Breast epithelium (tissue), 4 donors: ENCODE data around the gene LAMA4. TPM values are rescaled to one million over a fixed set of nuclear protein-coding genes. Genes with fewer than 3 reads are reported as not detected.

ENCODE experiments used
- DNase-seq, 2 donors: peaks; one replicate each; pipeline ENCODE4 v3.0.0-alpha.2; 2019; ENCODE audit warnings: low spot score in 2 of 2
- H3K27ac ChIP-seq, 2 donors: fragments of 200-600 bp; sonication (generic) in 1 of 2; one replicate each; pipeline ENCODE4 v1.5.1; 2016 to 2019; ENCODE audit warnings: mild to moderate bottlenecking in 1 of 2
- H3K27me3 ChIP-seq, 2 donors: fragments of 200-600 bp; sonication (generic) in 1 of 2; one replicate each; pipeline versions ENCODE4 v1.5.1 to v1.6.0; 2017 to 2019; ENCODE audit warnings: control low read depth in 1 of 2, mild to moderate bottlenecking in 1 of 2
- H3K36me3 ChIP-seq: fragments of 200-600 bp; one replicate; pipeline ENCODE4 v1.5.1; 2019
- H3K4me1 ChIP-seq, 2 donors: fragments of 200-600 bp; sonication (generic); one replicate each; pipeline ENCODE4 v1.5.1; 2016 to 2019; ENCODE audit warnings: control low read depth in 1 of 2
- H3K4me3 ChIP-seq, 3 donors: fragments of 200-600 bp; sonication (generic); 1 replicate in 2 of 3; 2 replicates in 1 of 3; pipeline ENCODE4 v1.5.1; 2016 to 2019; ENCODE audit warnings: mild to moderate bottlenecking in 3 of 3, moderate library complexity in 2 of 3
- H3K9me3 ChIP-seq, 2 donors: fragments of 200-600 bp; sonication (generic) in 1 of 2; one replicate each; pipeline ENCODE4 v1.5.1; 2016 to 2019; ENCODE audit warnings: control low read depth in 1 of 2
- POLR2A ChIP-seq: fragments of 450-650 bp; IDR thresholded peaks from one replicate; pipeline ENCODE4 v1.6.1; 2016; ENCODE audit warnings: antibody characterized with exemption, mild to moderate bottlenecking, moderate library complexity
- POLR2AphosphoS5 ChIP-seq, 3 donors: sonication (generic); formaldehyde crosslinking; IDR thresholded peaks; one replicate each; pipeline ENCODE4 v1.6.1; 2017; ENCODE audit warnings: antibody characterized with exemption in 3 of 3
- intact Hi-C: fragments of 100-400 bp; cut with DNase I; formaldehyde crosslinking; loops from one replicate; pipeline ENCODE4 v1.15.1; 2023; ENCODE audit warnings: low total_unique reads
- total RNA-seq, 3 donors: library from RNA; depleted of rRNA; stranded (reverse); fragments of >200 nt; gene quantifications; one replicate each; pipeline ENCODE4 v1.1.0, GENCODE V29; 2016
- TF ChIP-seq, protein P1 (sequence below), 3 donors: fragments of 450-650 bp; IDR thresholded peaks; one replicate each; pipeline ENCODE4 v1.5.1; 2016 to 2017; ENCODE audit warnings: antibody characterized with exemption in 3 of 3, mild to moderate bottlenecking in 3 of 3, moderate library complexity in 3 of 3

Gene LAMA4, protein sequence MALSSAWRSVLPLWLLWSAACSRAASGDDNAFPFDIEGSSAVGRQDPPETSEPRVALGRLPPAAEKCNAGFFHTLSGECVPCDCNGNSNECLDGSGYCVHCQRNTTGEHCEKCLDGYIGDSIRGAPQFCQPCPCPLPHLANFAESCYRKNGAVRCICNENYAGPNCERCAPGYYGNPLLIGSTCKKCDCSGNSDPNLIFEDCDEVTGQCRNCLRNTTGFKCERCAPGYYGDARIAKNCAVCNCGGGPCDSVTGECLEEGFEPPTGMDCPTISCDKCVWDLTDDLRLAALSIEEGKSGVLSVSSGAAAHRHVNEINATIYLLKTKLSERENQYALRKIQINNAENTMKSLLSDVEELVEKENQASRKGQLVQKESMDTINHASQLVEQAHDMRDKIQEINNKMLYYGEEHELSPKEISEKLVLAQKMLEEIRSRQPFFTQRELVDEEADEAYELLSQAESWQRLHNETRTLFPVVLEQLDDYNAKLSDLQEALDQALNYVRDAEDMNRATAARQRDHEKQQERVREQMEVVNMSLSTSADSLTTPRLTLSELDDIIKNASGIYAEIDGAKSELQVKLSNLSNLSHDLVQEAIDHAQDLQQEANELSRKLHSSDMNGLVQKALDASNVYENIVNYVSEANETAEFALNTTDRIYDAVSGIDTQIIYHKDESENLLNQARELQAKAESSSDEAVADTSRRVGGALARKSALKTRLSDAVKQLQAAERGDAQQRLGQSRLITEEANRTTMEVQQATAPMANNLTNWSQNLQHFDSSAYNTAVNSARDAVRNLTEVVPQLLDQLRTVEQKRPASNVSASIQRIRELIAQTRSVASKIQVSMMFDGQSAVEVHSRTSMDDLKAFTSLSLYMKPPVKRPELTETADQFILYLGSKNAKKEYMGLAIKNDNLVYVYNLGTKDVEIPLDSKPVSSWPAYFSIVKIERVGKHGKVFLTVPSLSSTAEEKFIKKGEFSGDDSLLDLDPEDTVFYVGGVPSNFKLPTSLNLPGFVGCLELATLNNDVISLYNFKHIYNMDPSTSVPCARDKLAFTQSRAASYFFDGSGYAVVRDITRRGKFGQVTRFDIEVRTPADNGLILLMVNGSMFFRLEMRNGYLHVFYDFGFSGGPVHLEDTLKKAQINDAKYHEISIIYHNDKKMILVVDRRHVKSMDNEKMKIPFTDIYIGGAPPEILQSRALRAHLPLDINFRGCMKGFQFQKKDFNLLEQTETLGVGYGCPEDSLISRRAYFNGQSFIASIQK (N-terminal part only)
- total RNA-seq: 100 to 1,000 TPM in 2 of 3 donors, 10 to 100 TPM in 1; 54.0 to 142 (median 129) TPM

DNA sequence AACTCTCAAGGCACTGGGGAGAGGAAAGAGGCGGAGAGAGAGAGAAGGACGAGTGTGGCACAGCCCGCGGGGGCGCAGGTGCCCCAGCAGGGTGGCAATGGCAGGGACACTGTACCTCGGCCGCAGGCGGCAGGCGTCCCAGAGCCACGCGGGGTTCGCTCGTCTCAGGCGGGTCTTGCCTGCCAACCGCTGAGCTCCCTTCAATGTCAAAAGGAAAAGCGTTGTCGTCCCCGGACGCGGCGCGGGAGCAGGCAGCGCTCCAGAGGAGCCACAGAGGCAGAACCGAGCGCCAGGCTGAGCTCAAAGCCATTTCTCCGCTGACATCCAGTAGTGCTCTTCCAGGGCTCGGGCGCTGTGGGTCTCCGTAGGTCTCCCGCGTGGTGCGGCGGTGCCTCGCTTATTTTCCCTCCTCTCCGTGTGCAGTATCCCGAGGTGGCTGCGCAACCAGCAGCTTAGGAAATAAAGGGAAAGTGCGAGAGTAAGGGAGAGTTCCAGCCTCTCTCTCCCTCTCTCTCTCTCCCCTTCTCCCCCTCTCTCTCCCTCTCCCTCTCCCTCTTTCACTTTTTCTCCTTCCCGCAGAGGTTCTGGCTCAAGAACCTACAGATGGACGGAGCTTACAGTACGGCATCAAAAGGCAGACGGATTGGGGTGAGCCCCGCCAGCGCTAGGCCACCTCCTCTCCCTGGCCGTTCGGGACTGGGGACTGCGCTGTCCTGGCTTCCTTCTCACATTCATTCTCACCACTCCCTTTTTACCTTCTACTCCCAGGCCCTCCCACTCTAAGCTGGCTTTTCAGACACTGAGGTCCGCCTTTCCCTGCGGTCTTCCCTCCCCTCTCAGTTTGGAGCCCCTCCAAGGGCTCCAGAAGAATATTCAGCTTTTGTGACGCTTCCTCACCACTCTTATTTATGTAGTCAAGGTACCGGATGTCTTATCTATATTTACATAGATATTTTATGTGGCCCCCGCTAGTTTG is at the start of gene LAMA4:
LAMA4 (minus strand) TSS at position 727 of the 976 bp plus-strand sequence; CDS start at position 310, 417 bp downstream.
- Histone ChIP-seq H3K27me3 (no peaks in the 10 kb centered on the region), H3K27ac (peak within 1 kb of the TSS; percentile 86 to 96), H3K9me3 (no peaks in the 10 kb centered on the region), H3K36me3 (no peaks in the 10 kb centered on the region), H3K4me1 (no peaks in the 10 kb centered on the region), H3K4me3 (peak within 1 kb of the TSS; percentile 65 to 78 (median 72))
- TF ChIP-seq POLR2A: no peak
- peak in 2 of 3 donors; percentile 22 to 50 for TF ChIP-seq POLR2AphosphoS5 (IDR thresholded peaks at IDR 0.05)
- intact Hi-C loops: loop anchor here (10.0 kb wide), 1 partner anchor 69 kb away; no protein-coding TSS in a partner anchor
- peak in 1 of 2 donors; percentile 56 for DNase-seq

DNA sequence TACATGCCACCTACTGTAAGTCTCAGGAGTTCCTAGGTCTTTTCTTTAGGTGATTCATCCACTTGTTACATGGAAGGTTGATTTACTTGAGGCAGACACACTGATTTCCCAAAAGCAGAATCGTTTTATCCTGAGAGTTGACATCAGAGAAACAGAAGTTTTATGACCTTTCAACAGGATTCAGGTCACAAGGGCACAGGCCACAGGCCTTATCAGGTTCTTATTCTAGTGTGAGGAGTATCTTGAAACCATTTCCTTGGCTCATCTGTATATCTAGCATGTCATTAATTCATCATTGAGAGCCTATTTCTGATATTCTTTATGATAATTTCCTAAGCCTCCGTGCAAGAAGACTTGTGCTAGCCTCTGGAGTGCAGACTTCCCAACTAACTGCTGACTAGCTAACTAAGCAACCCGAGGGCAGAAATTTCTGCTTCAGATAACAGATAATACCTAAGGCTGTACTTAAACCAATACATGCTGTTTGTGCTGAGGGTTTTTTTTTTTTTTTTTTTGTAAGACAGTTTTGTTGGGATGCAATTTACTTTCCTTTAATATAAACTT is 47.9 kb upstream of the LAMA4 start:
- TF ChIP-seq, protein P1, sequence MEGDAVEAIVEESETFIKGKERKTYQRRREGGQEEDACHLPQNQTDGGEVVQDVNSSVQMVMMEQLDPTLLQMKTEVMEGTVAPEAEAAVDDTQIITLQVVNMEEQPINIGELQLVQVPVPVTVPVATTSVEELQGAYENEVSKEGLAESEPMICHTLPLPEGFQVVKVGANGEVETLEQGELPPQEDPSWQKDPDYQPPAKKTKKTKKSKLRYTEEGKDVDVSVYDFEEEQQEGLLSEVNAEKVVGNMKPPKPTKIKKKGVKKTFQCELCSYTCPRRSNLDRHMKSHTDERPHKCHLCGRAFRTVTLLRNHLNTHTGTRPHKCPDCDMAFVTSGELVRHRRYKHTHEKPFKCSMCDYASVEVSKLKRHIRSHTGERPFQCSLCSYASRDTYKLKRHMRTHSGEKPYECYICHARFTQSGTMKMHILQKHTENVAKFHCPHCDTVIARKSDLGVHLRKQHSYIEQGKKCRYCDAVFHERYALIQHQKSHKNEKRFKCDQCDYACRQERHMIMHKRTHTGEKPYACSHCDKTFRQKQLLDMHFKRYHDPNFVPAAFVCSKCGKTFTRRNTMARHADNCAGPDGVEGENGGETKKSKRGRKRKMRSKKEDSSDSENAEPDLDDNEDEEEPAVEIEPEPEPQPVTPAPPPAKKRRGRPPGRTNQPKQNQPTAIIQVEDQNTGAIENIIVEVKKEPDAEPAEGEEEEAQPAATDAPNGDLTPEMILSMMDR (IDR thresholded peaks at IDR 0.05): no peak
- TF ChIP-seq POLR2AphosphoS5 (IDR thresholded peaks at IDR 0.05) (no peak), POLR2A (no peak)
- Histone ChIP-seq H3K36me3 (no peaks in the 10 kb centered on the region), H3K27me3 (no peaks in the 10 kb centered on the region), H3K27ac (no peak overlapping the region), H3K4me1 (no peaks in the 10 kb centered on the region), H3K9me3 (no peaks in the 10 kb centered on the region), H3K4me3 (no peak overlapping the region)
- intact Hi-C loops: no loop called here
- no peak for DNase-seq

DNA sequence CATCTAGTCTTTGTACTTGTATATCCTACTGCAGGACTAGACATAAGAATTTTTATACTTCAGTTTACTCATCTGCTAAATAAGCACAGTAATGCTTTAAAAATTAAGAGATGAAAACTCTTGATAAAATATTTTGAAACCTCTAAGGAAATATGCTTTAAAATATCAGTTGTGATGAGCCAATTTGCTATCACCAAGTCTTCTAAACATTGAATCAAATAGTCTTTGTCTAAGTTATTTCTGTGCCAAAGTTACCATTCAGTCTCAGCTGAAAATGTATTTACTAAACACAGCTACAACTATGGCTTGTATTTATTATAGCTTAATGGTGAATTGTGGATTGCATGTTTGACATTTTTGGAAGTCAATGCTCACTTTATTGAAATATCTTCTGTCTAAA is 46.5 kb upstream of the LAMA4 start:
- H3K27ac ChIP-seq: no peak overlapping the region
- no peaks in the 10 kb centered on the region for H3K4me1 ChIP-seq
- H3K4me3 ChIP-seq: no peak overlapping the region
- no peaks in the 10 kb centered on the region for H3K36me3 ChIP-seq
- H3K27me3 ChIP-seq: no peaks in the 10 kb centered on the region
- intact Hi-C loops: no loop called here
- no peak for DNase-seq
- H3K9me3 ChIP-seq: no peaks in the 10 kb centered on the region
- no peak for TF ChIP-seq POLR2A
- TF ChIP-seq, protein P1 (IDR thresholded peaks at IDR 0.05): no peak

DNA sequence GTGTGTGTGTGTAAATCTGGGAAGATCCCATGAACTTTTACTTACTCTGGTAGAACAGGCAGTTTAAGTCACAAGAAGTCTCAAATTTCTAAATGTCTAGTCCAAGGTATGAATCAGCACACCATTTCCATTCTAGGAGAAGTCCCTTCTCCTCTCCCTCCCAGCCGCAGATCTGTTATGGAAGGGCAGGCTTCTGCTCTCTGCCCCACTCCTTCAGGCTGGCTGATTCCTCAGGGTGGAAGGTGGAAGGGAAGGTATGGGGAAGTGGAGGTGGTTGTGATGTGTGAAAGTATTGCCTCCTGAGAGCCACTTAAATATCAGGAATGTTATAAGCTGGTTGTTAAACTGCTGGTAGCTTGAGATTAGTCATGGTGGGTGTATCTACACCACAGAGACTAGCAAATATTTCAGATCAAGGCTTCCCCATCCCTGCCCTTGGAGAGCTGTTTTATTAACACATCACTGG is 44.5 kb upstream of the LAMA4 start:
- Histone ChIP-seq H3K4me1 (no peaks in the 10 kb centered on the region), H3K27ac (peak overlapping the region; percentile 1 to 76), H3K27me3 (no peaks in the 10 kb centered on the region), H3K9me3 (no peaks in the 10 kb centered on the region), H3K4me3 (no peak overlapping the region), H3K36me3 (no peaks in the 10 kb centered on the region)
- TF ChIP-seq, protein P1 (IDR thresholded peaks at IDR 0.05): no peak
- TF ChIP-seq POLR2A (no peak), POLR2AphosphoS5 (IDR thresholded peaks at IDR 0.05) (no peak)
- intact Hi-C loops: no loop called here
- DNase-seq: no peak
